Ishikawa (cell line): Measurements from ENCODE around the gene MAD1L1.

Source experiments
- CEBPB ChIP-seq: IDR thresholded peaks from 2 replicates; pipeline ENCODE4 v1.6.1; 2012
- CREB1 ChIP-seq: IDR thresholded peaks from 2 replicates; pipeline ENCODE4 v1.6.1; 2012; ENCODE audit warnings: low read depth
- EGR1 ChIP-seq: IDR thresholded peaks from 2 replicates; pipeline ENCODE4 v1.6.1; 2012
- EP300 ChIP-seq: IDR thresholded peaks from 2 replicates; pipeline ENCODE4 v1.6.1; 2012; ENCODE audit warnings: borderline replicate concordance
- FOXM1 ChIP-seq: IDR thresholded peaks from 2 replicates; pipeline ENCODE4 v1.6.1; 2012; ENCODE audit warnings: low read depth, borderline replicate concordance
- NFIC ChIP-seq: IDR thresholded peaks from 2 replicates; pipeline ENCODE4 v1.6.1; 2012
- RAD21 ChIP-seq: IDR thresholded peaks from 2 replicates; pipeline ENCODE4 v1.6.1; 2012; ENCODE audit warnings: low read depth
- TAF1 ChIP-seq: IDR thresholded peaks from 2 replicates; pipeline ENCODE4 v1.6.1; 2012; ENCODE audit warnings: low read depth, mild to moderate bottlenecking
- TCF12 ChIP-seq: IDR thresholded peaks from 2 replicates; pipeline ENCODE4 v1.6.1; 2012; ENCODE audit warnings: low read depth
- TEAD4 ChIP-seq: IDR thresholded peaks from 2 replicates; pipeline ENCODE4 v1.6.1; 2012
- YY1 ChIP-seq: IDR thresholded peaks from 2 replicates; pipeline ENCODE4 v1.6.1; 2012; ENCODE audit warnings: low read depth
- ZBTB7A ChIP-seq: IDR thresholded peaks from 2 replicates; pipeline ENCODE4 v1.6.1; 2012; ENCODE audit warnings: low read depth
- TF ChIP-seq, protein P1 (sequence below): IDR thresholded peaks from 2 replicates; pipeline ENCODE4 v1.6.1; 2012
- TF ChIP-seq, protein P2 (sequence below): IDR thresholded peaks from 2 replicates; pipeline ENCODE4 v1.6.1; 2012; ENCODE audit warnings: low read depth, mild to moderate bottlenecking
- TF ChIP-seq, protein P3 (sequence below): IDR thresholded peaks from 2 replicates; pipeline ENCODE4 v1.6.1; 2012

Gene MAD1L1

DNA sequence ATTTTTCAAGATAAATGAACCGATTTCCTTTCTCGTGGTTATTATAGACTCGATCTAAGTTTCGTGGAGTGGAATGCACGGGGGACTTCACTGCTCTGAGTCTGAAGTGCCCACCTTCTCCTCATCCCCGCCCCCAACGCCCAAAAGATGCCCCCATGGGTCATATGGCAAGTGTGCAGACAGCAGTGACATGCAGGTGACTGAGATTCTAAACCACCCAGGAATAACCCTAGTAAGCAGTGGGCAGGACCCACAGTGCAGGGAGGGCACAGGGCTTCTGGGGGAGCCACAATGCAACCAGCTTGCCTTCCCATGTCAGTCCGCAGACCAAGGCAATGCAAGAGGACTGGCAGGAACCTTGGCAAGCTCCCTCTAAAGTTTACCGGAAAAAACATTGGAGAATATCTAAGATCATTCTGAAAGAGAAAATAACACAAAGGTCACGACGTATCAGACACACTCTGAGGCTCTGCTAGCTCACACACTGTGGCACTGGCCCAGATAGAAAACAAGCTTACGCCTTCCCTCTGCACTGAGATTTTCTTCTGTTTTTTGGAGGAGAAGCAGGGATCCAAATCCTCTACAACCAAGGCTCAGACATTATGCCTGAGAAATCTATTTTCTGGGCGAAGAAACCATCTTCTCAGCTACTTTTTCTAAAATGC, 239.6 kb downstream of the MAD1L1 start:
- TF ChIP-seq, protein P1, sequence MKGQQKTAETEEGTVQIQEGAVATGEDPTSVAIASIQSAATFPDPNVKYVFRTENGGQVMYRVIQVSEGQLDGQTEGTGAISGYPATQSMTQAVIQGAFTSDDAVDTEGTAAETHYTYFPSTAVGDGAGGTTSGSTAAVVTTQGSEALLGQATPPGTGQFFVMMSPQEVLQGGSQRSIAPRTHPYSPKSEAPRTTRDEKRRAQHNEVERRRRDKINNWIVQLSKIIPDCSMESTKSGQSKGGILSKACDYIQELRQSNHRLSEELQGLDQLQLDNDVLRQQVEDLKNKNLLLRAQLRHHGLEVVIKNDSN, result no peak
- no peak for TF ChIP-seq CREB1
- no peak for TF ChIP-seq ZBTB7A
- TF ChIP-seq EP300, result no peak
- no peak for TF ChIP-seq YY1

DNA sequence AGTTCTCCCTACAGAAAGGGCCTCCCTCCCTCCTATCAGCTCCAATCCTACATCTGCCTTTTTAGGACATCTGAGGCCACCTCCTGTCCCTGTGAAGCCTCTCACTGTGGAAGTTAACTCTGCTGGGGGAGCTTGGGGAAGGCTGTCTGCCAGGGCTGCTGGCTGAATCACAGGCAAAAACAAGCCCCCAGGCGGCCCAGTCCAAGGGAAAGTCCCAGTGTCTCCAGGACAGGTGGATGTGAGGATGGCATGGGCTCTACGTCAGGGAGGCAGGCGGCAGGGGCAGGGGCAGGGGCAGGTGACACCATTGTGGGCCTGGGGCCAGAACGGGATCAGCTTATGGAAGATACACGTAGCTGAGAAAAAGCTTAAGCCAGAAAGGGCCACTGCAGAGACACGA, 240.2 kb downstream of the MAD1L1 start:
- TF ChIP-seq TCF12 (no peak), EP300 (no peak), TEAD4 (no peak), CREB1 (no peak), YY1 (no peak)

DNA sequence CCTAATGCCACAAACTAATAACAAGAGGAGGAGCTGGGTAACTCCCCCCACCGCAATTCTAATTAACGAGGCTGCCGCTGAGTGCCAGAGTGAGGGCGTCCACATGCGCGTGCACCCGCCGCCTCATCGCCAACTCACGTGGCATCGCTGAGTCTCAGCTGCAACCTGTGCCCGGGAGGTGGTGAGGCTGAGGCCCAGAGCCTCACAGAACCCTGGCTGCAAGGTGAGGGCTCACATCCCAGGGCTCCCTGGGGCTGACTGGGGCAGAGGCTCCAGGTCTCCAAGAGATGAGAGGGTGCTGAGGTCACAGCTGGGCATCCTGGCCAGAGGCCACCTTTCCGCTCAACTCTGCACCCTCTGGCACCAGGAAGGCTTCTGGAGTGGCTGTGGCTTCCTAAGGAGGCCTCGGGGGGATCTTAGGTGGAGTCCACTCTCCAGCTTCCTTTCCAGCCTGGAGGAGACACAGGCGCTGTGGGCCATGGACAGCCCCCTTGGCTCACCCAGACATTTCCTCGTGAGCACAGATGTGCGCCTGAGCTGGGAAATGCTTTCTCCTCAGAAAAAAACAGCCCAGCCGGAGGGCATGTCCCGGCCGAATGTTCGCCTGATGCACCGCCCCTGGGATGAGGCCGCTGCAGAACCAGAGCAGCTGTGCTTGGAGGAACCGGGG, 242.6 kb downstream of the MAD1L1 start:
- TF ChIP-seq EGR1 (no peak), NFIC (no peak), CREB1 (no peak), TCF12 (no peak), ZBTB7A (no peak), CEBPB (no peak), EP300 (no peak), YY1 (no peak), TEAD4 (no peak)
- TF ChIP-seq, protein P1, result no peak
- TF ChIP-seq, protein P2, sequence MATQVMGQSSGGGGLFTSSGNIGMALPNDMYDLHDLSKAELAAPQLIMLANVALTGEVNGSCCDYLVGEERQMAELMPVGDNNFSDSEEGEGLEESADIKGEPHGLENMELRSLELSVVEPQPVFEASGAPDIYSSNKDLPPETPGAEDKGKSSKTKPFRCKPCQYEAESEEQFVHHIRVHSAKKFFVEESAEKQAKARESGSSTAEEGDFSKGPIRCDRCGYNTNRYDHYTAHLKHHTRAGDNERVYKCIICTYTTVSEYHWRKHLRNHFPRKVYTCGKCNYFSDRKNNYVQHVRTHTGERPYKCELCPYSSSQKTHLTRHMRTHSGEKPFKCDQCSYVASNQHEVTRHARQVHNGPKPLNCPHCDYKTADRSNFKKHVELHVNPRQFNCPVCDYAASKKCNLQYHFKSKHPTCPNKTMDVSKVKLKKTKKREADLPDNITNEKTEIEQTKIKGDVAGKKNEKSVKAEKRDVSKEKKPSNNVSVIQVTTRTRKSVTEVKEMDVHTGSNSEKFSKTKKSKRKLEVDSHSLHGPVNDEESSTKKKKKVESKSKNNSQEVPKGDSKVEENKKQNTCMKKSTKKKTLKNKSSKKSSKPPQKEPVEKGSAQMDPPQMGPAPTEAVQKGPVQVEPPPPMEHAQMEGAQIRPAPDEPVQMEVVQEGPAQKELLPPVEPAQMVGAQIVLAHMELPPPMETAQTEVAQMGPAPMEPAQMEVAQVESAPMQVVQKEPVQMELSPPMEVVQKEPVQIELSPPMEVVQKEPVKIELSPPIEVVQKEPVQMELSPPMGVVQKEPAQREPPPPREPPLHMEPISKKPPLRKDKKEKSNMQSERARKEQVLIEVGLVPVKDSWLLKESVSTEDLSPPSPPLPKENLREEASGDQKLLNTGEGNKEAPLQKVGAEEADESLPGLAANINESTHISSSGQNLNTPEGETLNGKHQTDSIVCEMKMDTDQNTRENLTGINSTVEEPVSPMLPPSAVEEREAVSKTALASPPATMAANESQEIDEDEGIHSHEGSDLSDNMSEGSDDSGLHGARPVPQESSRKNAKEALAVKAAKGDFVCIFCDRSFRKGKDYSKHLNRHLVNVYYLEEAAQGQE, result no peak

DNA sequence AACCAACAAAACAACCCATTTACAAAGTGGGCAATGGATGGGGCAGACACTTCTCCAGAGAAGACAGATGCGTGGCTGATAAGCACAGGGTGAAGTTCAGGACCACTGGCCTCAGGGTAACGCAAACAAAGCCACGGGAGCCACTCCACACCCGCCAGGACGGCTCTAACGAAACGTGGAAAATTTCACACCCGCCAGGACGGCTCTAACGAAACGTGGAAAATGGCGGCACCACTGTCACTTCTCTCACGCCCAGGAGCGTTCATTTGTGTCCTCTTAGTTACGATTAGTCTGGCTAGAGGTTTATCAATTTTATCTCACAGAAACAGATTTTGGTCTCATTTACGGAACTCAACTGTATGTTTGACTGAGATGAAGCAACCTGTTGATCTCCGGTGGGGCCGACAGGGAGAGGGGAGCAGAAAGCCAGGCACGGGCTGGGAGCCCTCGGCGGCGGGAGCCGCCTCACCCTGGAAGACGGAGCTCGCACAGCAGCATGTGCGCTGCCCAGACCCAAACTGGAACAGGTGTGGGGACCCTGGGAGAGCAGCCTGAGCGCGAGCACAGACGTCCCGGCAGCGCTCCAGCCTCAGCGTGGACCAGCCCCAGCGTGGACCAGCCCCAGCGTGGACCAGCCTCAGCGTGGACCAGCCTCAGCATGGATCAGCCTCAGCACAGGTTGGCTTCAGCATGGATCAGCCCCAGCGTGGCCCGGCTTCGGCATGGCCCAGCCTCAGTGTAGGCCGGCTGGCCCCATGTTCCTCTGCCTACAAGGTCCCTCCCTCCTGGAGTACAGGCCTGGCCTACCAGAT, 243.5 kb downstream of the MAD1L1 start:
- TF ChIP-seq NFIC (no peak), TAF1 (no peak), FOXM1 (no peak), TEAD4 (no peak)
- TF ChIP-seq, protein P2, result no peak
- TF ChIP-seq, protein P1, result no peak

DNA sequence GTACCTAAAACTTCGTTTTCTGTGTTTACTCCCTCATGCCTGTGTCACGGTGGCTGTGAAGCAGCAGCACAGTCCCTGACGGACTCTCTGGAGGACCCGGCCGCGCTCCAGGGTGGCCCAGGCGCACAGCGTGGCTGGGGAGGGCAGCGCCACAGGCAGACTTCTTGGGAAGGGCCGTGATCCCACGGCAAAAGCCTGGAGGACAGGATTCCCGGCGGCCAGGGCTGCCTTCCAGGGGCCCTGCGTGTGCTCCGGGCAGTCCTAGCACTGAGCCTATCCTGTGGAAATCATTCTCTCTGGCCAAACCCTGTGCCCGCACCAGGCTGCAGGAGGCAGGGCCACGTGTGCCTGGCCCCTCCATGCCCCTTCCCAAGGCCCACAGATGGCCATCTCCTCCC, 244.2 kb downstream of the MAD1L1 start:
- TF ChIP-seq EGR1 (no peak), RAD21 (no peak), EP300 (no peak), YY1 (no peak), FOXM1 (no peak), TEAD4 (no peak), NFIC (no peak), TCF12 (no peak), CEBPB (no peak), ZBTB7A (no peak), TAF1 (no peak), CREB1 (no peak)
- TF ChIP-seq, protein P3, sequence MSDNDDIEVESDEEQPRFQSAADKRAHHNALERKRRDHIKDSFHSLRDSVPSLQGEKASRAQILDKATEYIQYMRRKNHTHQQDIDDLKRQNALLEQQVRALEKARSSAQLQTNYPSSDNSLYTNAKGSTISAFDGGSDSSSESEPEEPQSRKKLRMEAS, result no peak
- TF ChIP-seq, protein P1, result no peak
- TF ChIP-seq, protein P2, result no peak
